Mesenteric fat pad (tissue), 1 donor: Measurements from ENCODE around the gene CDR2. TPM values are rescaled to one million over a fixed set of nuclear protein-coding genes. Genes with fewer than 3 reads are reported as not detected.
"Not testable (repeated sequence)": the region's sequence is repeated elsewhere in the genome, so short reads cannot be mapped to it uniquely, and the experiment has no call there.

Source experiments
- DNase-seq: peaks from one replicate; pipeline ENCODE4 v3.0.0-alpha.2; 2020; ENCODE audit warnings: low spot score
- total RNA-seq: library from RNA; stranded (reverse); fragmentation: NEBNext Ultra II Directional; extraction: Animal tissue kit (Norgen Biotek cat#: 25700); gene quantifications from one replicate; pipeline ENCODE4 v1.2.1, GENCODE V29; 2021
- donor health status: DM: yes; HTN: yes; CAD: no.

CDR2 gene
- total RNA-seq, 1 donor from 2014 or later, result 24.8 TPM

DNA sequence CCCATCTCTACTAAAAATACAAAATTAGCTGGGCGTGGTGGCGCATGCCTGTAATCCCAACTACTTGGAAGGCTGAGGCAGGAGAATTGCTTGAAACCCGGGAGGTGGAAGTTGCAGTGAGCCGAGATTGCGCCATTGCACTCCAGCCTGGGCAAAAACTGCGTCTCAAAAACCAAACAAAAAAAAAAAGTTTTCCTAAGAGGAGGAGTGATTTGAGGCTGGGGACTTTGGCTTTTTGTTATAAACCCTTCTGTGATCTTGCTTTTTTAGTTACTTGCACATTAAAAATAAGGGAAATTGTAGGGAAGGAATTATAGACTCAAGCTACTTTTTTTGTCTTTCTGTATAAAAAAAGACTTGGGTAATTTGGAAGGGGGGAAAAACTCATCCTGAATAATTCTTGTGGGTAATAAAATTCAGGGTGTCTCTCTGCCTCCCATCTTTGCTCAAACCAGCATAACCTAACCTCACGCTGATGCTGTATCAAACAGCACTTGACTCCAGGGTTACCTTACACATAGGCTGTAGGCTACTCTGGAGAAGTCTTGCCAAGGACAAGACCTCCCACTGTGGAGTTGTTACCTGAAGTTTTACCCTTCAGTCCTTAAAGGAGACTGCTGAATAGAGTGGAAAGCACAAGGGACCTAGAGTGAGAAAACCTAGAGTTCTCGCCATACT is 1.7 kb upstream of the CDR2 start:
- no peak for DNase-seq

DNA sequence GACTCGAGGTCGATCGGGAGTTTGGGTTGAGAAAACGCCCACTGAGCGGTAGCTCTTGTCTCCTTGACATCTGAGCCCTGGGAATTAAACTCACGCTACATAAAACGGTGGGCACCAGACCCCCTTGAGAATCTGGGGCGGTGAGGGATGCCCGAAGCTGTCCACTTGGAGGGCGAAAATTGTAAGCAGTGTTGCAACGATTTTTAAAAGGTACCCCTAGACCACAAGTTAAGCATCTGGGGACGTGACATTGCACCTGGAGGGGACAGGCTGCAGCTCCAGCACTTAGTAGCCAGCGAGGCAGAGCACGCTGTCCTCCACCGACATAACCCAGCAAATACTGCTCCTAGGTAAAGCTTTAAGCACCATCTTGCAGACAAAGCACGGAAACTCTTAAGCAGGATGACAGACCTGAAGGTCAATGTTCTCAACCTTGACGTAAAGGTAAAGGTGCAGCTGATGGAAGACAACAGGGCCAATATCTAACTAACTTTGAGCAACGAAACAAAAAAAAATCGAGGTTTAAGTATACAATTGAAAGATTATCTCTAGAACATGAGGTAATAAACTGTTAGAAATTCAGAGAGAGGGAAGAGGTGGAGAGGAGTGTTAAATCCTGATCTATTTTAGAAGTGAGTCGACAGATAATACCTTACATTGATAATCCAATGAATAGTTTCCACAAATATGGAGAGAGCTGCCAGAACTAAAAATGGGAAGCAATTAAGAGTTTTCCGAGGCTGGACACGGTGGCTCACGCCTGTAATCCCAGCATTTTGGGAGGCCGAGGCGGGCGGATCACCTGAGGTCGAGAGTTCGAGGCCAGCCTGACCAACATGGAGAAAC is 921 bp upstream of the CDR2 start:
- no peak for DNase-seq

- DNase-seq, result no peak
These were observed 633 bp downstream of the CDR2 start for GRCh38 chr16:22373662-22374310.

GRCh38 chr16:22372882-22373661 is 1.3 kb downstream of the CDR2 start:
- no peak for DNase-seq

DNA sequence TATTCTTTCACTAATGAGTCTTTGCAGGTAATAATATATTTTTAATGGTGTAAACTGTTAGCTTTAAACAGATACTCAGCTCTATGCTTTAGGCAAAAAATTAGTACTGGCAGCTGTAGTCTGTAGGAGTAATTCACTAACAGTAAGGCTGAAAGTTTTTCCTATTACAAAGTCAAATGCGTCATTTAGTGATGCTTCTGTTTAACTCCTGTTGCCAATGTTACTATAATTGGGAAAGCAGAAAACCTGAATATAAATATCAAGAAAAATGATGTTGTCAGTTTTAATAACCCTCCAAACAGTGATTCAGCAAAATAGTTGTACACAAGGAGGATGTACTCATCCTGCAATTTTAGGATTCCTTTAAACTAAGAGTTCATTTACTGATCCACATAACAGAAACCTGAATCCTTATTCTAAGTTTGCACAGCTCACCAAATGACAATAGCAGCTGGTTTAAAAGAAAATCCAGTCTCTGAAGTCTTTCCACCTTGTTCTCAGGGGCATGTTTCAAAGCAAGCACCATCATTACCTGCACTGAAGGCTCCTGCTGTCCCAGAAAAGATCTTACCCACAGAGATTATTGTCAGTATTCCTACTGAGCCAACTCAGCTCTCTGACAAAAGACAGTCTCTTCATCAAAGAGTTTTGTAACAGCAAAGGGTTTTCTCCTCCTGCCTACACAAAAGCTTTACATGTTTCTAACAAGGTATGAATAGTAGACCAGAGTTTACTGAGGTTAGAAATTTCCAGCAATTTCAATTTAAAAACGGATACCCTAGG is 4.2 kb downstream of the CDR2 start:
- DNase-seq, result no peak

GRCh38 chr16:22369221-22369811 is 5.1 kb downstream of the CDR2 start:
- DNase-seq, result no peak

DNA sequence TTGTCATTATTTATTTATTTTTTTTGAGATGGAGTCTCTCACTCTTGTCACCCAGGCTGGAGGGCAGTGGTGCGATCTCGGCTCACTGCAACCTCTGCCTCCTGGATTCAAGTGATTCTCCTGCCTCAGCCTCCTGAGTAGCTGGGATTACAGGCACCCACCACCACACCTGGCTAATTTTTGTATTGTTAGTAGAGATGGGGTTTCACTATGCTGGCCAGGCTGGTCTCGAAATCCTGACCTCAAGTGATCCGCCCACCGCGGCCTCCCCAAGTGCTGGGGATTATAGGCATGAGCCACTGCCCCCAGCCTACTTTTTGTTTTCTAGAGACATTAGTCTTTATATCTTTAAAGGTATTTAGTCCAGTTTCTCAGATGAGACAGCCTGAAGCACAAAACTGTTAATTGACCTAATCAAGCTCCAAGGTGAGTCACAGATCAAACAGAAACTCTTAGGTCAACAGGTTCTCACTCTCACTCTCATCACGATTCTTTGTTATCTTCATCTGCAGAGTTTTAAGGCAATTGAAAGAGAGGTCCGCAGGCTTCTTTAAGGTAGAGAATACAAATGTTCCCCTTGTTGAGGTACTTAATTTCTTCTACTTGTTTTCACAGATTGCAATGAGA is 6.1 kb downstream of the CDR2 start:
- not testable (repeated sequence) for DNase-seq

DNA sequence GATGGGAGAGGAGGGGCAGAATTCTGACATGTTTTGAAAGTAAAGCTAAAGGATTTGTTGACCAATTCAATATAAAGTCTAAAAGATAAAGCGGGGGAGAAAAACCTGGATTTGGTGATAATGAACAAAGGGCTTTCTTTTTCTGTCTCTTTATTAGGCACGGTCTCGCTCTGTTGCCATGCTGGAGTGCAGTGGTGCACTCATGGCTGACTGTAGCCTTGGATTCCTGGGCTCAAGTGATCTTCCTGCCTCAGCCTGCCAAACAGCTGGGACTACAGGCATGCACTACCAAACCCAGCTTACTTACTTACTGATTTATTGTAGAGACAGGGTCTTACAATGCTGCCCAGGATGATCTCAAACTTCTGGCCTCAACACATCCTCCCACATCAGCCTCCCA is 7.5 kb downstream of the CDR2 start:
- no peak for DNase-seq

- no peak for DNase-seq
These were observed 8.0 kb downstream of the CDR2 start for GRCh38 chr16:22366371-22366770.

DNA sequence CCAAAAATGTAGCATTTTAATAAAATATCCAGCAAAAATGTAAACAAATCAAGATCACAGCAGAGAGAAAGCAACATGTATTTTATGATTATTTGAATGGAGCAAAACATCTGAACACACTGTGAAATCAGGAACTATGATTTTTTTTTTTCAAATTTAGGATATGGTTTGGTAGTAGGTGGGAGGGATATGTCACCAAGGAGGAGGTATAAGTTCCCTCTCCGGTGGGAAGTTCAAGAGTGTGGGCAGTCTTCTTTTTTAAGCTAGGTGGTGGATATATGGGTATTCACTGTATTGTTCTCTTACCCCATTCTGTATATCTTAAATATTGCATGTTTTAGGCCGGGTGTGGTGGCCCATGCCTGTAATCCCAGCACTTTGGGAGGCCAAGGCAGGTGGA is 10.2 kb downstream of the CDR2 start:
- DNase-seq, result no peak

GRCh38 chr16:22360963-22361659 is 13.3 kb downstream of the CDR2 start:
- DNase-seq, result no peak

DNA sequence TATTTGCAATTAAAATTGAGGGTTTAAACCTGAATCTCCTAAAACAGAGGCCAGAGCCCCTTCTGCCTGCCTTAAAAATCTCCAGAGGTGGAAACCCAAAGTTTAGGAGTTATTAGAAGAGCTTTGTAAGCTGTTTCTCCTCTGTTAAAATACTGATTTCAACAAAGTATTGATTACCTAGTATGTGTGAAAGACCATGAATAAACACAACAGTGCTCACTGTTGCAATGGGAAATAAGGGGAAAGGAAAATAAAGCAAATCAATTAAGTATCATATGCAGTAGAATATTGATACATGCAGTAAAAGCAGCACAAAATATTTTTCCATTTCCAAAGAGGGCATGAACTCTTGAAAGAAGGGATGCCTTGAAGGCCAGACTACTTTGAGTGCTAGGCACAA is 14.7 kb downstream of the CDR2 start:
- no peak for DNase-seq

- no peak for DNase-seq
These were observed 16.4 kb downstream of the CDR2 start for GRCh38 chr16:22358000-22358399.

DNA sequence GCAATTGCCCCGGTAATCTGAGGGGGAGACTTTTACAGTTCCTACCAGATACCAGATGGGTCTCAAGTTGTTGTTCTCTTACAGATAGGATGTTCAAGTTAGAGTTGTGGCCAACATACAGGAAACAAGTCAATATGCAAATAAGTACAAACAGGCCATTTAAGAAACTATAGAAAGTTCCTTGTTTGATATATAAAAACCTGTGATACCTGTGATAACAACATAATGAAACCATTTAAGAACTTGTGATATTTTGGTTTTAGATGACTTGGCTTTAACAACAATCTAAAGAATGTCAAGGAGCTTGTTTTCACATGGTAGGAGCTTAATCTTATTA is 16.8 kb downstream of the CDR2 start:
- DNase-seq, result no peak

DNA sequence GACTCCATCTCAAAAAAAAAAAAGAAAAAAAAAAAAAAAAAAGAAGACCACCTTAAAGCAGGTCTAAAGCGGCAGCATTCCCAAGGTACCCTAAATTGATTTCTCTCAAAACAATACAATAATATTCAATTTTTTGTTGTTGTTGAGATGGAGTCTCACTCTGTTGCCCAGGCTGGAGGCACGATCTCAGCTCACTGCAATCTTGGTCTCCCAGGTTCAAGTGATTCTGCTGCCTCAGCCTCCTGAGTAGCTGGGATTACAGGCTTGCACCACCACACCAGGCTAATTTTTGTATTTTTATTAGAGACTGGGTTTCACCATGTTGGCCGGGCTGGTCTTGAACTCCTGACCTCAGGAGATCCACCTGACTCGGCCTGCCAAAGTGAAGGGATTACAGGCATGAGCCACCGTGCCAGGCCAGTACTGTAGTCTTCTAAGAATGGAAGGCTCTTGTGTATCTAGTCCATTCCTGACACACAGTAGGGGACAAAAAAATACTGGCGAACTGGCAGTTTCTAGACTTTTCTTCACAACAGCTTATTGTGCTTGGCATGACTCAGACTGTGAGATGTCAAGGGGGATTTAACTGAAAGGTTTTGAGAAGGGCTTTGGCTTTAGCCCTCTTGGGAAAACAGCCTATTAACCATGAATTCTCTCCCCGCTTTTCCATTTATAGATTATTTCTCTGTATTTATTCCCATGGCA is 17.3 kb downstream of the CDR2 start:
- no peak for DNase-seq

DNA sequence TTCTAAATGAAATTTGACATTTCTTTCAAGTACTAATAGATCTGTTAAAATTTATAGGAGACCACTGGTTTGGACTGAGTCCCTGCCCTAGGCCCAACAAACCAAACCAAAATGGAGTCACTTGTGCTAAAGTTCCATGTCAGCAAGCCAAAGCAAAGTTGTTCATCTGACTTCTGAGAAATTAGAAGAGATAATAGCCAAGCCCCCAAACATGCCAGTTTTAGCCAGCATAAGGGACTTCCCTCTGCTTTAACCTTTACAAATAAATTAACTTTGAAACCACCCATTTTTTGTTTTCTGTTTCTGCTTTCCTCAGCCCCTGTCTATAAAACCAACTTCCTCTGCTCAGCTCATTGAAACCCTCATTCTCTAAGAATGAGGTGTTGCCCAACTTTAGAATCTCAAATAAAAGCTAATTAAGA is 18.9 kb downstream of the CDR2 start:
- no peak for DNase-seq

GRCh38 chr16:22353933-22354541 is 20.4 kb downstream of the CDR2 start:
- DNase-seq, result no peak
